Measurements from ENCODE around the gene BTNL2.

DNA sequence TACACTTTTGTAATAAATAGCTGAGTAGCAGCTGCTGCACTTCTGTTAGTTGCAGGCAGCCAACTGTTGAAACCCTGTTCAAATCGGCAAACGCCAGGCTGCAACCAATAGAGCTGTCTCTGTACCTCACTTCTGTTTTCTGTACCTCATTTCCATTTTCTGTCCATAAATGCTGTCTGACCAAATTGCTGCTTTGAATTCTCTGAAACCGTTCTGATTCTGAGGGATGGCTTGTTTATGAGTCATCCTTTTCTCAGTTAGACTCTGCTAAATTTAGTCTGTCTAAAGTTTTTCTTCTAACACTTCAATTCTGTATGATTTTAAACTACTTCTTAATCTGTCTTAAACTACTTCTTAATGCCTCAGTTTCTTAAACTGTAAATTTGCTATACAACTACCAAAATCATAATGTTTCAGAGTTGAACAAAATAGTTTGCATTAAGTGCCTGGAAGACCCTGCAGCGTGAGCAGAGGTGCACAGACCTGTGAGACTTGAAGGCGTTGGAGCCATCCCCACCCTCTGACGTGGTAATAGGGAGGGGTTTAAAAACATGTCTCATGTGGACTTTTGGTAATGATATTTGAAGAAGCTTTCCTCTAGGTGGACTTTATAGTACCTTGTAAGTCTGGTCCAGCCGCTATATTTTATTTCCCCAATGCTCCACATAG is 9.6 kb downstream of the BTNL2 start:
- TF ChIP-seq, protein P1, sequence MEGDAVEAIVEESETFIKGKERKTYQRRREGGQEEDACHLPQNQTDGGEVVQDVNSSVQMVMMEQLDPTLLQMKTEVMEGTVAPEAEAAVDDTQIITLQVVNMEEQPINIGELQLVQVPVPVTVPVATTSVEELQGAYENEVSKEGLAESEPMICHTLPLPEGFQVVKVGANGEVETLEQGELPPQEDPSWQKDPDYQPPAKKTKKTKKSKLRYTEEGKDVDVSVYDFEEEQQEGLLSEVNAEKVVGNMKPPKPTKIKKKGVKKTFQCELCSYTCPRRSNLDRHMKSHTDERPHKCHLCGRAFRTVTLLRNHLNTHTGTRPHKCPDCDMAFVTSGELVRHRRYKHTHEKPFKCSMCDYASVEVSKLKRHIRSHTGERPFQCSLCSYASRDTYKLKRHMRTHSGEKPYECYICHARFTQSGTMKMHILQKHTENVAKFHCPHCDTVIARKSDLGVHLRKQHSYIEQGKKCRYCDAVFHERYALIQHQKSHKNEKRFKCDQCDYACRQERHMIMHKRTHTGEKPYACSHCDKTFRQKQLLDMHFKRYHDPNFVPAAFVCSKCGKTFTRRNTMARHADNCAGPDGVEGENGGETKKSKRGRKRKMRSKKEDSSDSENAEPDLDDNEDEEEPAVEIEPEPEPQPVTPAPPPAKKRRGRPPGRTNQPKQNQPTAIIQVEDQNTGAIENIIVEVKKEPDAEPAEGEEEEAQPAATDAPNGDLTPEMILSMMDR (IDR thresholded peaks at IDR 0.05): no peak
- TF ChIP-seq ZFX (IDR thresholded peaks at IDR 0.05; ENCODE audit: borderline replicate concordance): no peak
